ENCODE data around the gene PPP1R12B.
"Not testable (repeated sequence)": the region's sequence is repeated elsewhere in the genome, so short reads cannot be mapped to it uniquely, and the experiment has no call there.

PPP1R12B gene

GRCh38 chr1:202468695-202469094, 120.2 kb downstream of the PPP1R12B start:
- H3K4me1 Mint-ChIP-seq = peaks cover 22% of the 10 kb centered on the region
- not testable (repeated sequence) for H3K27ac Mint-ChIP-seq; DNase-seq; H3K4me3 Mint-ChIP-seq; H3K9me3 Mint-ChIP-seq; H3K27me3 Mint-ChIP-seq (ENCODE audit: low read depth, poor library complexity); H3K36me3 Mint-ChIP-seq (ENCODE audit: low read depth)

GRCh38 chr1:202469123-202469522, 120.6 kb downstream of the PPP1R12B start:
- H3K4me1 Mint-ChIP-seq = peaks cover 25% of the 10 kb centered on the region
- H3K36me3 Mint-ChIP-seq (ENCODE audit: low read depth); H3K27me3 Mint-ChIP-seq (ENCODE audit: low read depth, poor library complexity); H3K4me3 Mint-ChIP-seq; H3K27ac Mint-ChIP-seq; DNase-seq; H3K9me3 Mint-ChIP-seq: not testable (repeated sequence)

- Mint-ChIP-seq H3K27ac (no peak overlapping the region), H3K9me3 (no peaks in the 10 kb centered on the region), H3K4me3 (no peak overlapping the region), H3K4me1 (peaks cover 17% of the 10 kb centered on the region), H3K36me3 (ENCODE audit: low read depth) (no peaks in the 10 kb centered on the region), H3K27me3 (ENCODE audit: low read depth, poor library complexity) (peaks cover 3% of the 10 kb centered on the region)
- no peak for DNase-seq
- TF ChIP-seq CTCF (IDR thresholded peaks at IDR 0.05) = no peak
These were observed 122.7 kb downstream of the PPP1R12B start for GRCh38 chr1:202471246-202471645.

- H3K4me1 Mint-ChIP-seq = peaks cover 13% of the 10 kb centered on the region
- H3K36me3 Mint-ChIP-seq (ENCODE audit: low read depth); H3K9me3 Mint-ChIP-seq; DNase-seq; H3K4me3 Mint-ChIP-seq; H3K27me3 Mint-ChIP-seq (ENCODE audit: low read depth, poor library complexity); H3K27ac Mint-ChIP-seq: not testable (repeated sequence)
These were observed 124.0 kb downstream of the PPP1R12B start for GRCh38 chr1:202472347-202473124.

- not testable (repeated sequence) for H3K27ac Mint-ChIP-seq; H3K9me3 Mint-ChIP-seq; DNase-seq; H3K4me3 Mint-ChIP-seq; H3K27me3 Mint-ChIP-seq (ENCODE audit: low read depth, poor library complexity); H3K36me3 Mint-ChIP-seq (ENCODE audit: low read depth)
- H3K4me1 Mint-ChIP-seq = peaks cover 13% of the 10 kb centered on the region
These were observed 125.0 kb downstream of the PPP1R12B start for GRCh38 chr1:202473266-202474045.

GRCh38 chr1:202479661-202480060, 131.2 kb downstream of the PPP1R12B start:
- H3K4me3 Mint-ChIP-seq; H3K27me3 Mint-ChIP-seq (ENCODE audit: low read depth, poor library complexity); H3K9me3 Mint-ChIP-seq; H3K36me3 Mint-ChIP-seq (ENCODE audit: low read depth); DNase-seq; H3K4me1 Mint-ChIP-seq; H3K27ac Mint-ChIP-seq: not testable (repeated sequence)

GRCh38 chr1:202480640-202481039, 132.1 kb downstream of the PPP1R12B start:
- H3K4me1 Mint-ChIP-seq; H3K9me3 Mint-ChIP-seq; H3K27ac Mint-ChIP-seq; H3K4me3 Mint-ChIP-seq; H3K36me3 Mint-ChIP-seq (ENCODE audit: low read depth); H3K27me3 Mint-ChIP-seq (ENCODE audit: low read depth, poor library complexity); DNase-seq: not testable (repeated sequence)

GRCh38 chr1:202483362-202483761, 134.9 kb downstream of the PPP1R12B start:
- not testable (repeated sequence) for H3K9me3 Mint-ChIP-seq; H3K36me3 Mint-ChIP-seq (ENCODE audit: low read depth); H3K4me3 Mint-ChIP-seq; H3K4me1 Mint-ChIP-seq; DNase-seq; H3K27ac Mint-ChIP-seq; H3K27me3 Mint-ChIP-seq (ENCODE audit: low read depth, poor library complexity)

GRCh38 chr1:202484032-202484431, 135.5 kb downstream of the PPP1R12B start:
- H3K36me3 Mint-ChIP-seq (ENCODE audit: low read depth) = peaks cover 17% of the 10 kb centered on the region
- DNase-seq; H3K27ac Mint-ChIP-seq; H3K4me1 Mint-ChIP-seq; H3K4me3 Mint-ChIP-seq; H3K9me3 Mint-ChIP-seq; H3K27me3 Mint-ChIP-seq (ENCODE audit: low read depth, poor library complexity): not testable (repeated sequence)

- H3K27me3 Mint-ChIP-seq (ENCODE audit: low read depth, poor library complexity); H3K4me1 Mint-ChIP-seq; H3K27ac Mint-ChIP-seq; H3K4me3 Mint-ChIP-seq; H3K9me3 Mint-ChIP-seq; DNase-seq: not testable (repeated sequence)
- H3K36me3 Mint-ChIP-seq (ENCODE audit: low read depth) = peaks cover 22% of the 10 kb centered on the region
These were observed 136.3 kb downstream of the PPP1R12B start for GRCh38 chr1:202484820-202485219.

- not testable (repeated sequence) for H3K4me1 Mint-ChIP-seq; H3K27ac Mint-ChIP-seq; H3K9me3 Mint-ChIP-seq; DNase-seq; H3K4me3 Mint-ChIP-seq; H3K27me3 Mint-ChIP-seq (ENCODE audit: low read depth, poor library complexity)
- peaks cover 23% of the 10 kb centered on the region for H3K36me3 Mint-ChIP-seq (ENCODE audit: low read depth)
These were observed 139.7 kb downstream of the PPP1R12B start for GRCh38 chr1:202488178-202488649.

- H3K9me3 Mint-ChIP-seq; H3K27ac Mint-ChIP-seq; H3K4me3 Mint-ChIP-seq; DNase-seq; H3K27me3 Mint-ChIP-seq (ENCODE audit: low read depth, poor library complexity); H3K4me1 Mint-ChIP-seq: not testable (repeated sequence)
- peaks cover 19% of the 10 kb centered on the region for H3K36me3 Mint-ChIP-seq (ENCODE audit: low read depth)
These were observed 140.6 kb downstream of the PPP1R12B start for GRCh38 chr1:202489101-202489500.

GRCh38 chr1:202493112-202493511, 144.6 kb downstream of the PPP1R12B start:
- not testable (repeated sequence) for H3K27me3 Mint-ChIP-seq (ENCODE audit: low read depth, poor library complexity); DNase-seq; H3K27ac Mint-ChIP-seq; H3K9me3 Mint-ChIP-seq; H3K4me3 Mint-ChIP-seq; H3K4me1 Mint-ChIP-seq
- H3K36me3 Mint-ChIP-seq (ENCODE audit: low read depth) = peaks cover 27% of the 10 kb centered on the region
